Body of pancreas (tissue), 4 donors: ENCODE data around the gene TSPAN14. TPM values are rescaled to one million over a fixed set of nuclear protein-coding genes. Genes with fewer than 3 reads are reported as not detected.
A peak's percentile ranks its signal among the peaks of the same experiment; 100 is the strongest.

Source experiments
- ATAC-seq: fragments of 150-250 bp; one replicate; pipeline ENCODE4 v1.9.1; 2016
- DNase-seq, 4 donors: peaks; one replicate each; pipeline ENCODE4 v3.0.0-alpha.2; 2019
- H3K27ac ChIP-seq, 4 donors: fragments of 200-600 bp; sonication (generic); 1 replicate in 3 of 4; 2 replicates in 1 of 4; pipeline versions ENCODE4 v1.5.1 to v1.6.1; 2016 to 2019; ENCODE audit warnings: mild to moderate bottlenecking in 1 of 4, mixed read lengths in 1 of 4, moderate library complexity in 1 of 4
- H3K27me3 ChIP-seq, 2 donors: fragments of 200-600 bp; sonication (generic); one replicate each; pipeline ENCODE4 v1.6.0; 2016; ENCODE audit warnings: mild to moderate bottlenecking in 1 of 2
- H3K36me3 ChIP-seq, 2 donors: fragments of 200-600 bp; sonication (generic); replicated peaks in 1 of 2; 2 replicates each; pipeline ENCODE4 v1.5.1; 2016; ENCODE audit warnings: low read depth in 2 of 2; ENCODE audit not compliant: insufficient read depth in 1 of 2
- H3K4me1 ChIP-seq: fragments of 200-600 bp; sonication (generic); one replicate; pipeline ENCODE4 v1.6.0; 2016
- H3K4me3 ChIP-seq, 2 donors: fragments of 200-600 bp; sonication (generic); 1 replicate in 1 of 2; 2 replicates in 1 of 2; pipeline ENCODE4 v1.5.1; 2016 to 2019
- H3K9me3 ChIP-seq, 3 donors: fragments of 200-600 bp; sonication (generic); 1 replicate in 2 of 3; 2 replicates in 1 of 3; pipeline ENCODE4 v1.5.1; 2016
- POLR2A ChIP-seq, 3 donors: fragments of 450-650 bp; IDR thresholded peaks; one replicate each; pipeline ENCODE4 v1.6.1; 2016; ENCODE audit warnings: antibody characterized with exemption in 3 of 3, mild to moderate bottlenecking in 2 of 3
- WGBS, 2 donors: methylation state at CpG; one replicate each; pipeline ENCODE4 v1.1.5; 2017; 5-methylcytosine and 5-hydroxymethylcytosine counted together
- intact Hi-C: fragments of 100-400 bp; cut with DNase I; formaldehyde crosslinking; loops from one replicate; pipeline ENCODE4 v1.15.1; 2023
- total RNA-seq, 2 donors: library from RNA; depleted of rRNA; stranded (reverse); fragments of >200 nt; gene quantifications; one replicate each; pipeline ENCODE4 v1.1.0, GENCODE V29; 2016
- TF ChIP-seq, protein P1 (sequence below), 7 experiments: fragments of 450-650 bp in 4 of 7; fragments of 200-600 bp in 3 of 7; sonication (generic) in 3 of 7; IDR thresholded peaks; one replicate each; pipeline ENCODE4 v1.5.1; 2016 to 2019; ENCODE audit warnings: antibody characterized with exemption in 7 of 7

The TSPAN14 gene, protein sequence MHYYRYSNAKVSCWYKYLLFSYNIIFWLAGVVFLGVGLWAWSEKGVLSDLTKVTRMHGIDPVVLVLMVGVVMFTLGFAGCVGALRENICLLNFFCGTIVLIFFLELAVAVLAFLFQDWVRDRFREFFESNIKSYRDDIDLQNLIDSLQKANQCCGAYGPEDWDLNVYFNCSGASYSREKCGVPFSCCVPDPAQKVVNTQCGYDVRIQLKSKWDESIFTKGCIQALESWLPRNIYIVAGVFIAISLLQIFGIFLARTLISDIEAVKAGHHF
- 10 to 100 TPM; 22.3 to 63.0 TPM for total RNA-seq

DNA sequence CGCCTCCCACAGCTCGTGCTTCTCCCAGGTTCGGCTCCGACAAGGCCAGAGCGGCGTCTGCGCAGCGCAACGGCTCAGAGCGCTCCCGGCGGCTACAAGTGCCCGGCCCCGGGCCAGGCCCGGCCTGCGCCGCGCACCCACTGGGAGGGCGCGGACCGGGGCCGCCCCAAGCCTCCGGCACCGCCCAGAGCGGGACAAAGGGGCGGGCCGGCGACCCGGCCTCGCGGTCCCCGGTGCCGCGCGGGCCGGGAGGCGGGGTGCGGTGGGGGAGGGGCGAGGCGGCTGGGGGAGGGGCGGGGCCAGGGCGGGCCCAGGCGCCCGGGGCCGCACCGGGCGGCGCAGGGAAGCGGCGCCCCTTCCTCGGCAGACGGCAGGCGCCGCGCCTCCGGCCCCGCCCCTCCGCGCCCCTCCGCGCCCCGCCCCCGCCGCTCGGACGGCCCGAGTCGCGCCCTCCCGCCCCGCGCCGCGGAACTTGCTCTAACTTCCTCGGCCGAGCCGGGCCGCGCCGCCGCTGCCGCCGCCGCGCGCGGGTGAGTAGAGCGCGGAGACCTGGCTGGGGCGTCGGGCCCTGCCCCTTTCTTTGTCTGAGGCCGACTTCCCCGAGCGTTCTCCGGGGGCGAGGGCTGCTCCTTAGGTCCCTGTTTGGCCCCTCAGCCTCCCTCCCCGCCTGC, at the start of gene TSPAN14:
TSPAN14 (plus strand) TSS at position 469 of the 671 bp plus-strand sequence. CDS start 34,924 bp downstream, outside the sequence.
- peak; percentile 86 for ATAC-seq
- peak within 1 kb of the TSS; percentile 82 to 91 for H3K4me3 ChIP-seq
- H3K27me3 ChIP-seq, result no peaks in the 10 kb centered on the region
- WGBS, 2 donors, result 0% methylated on average over 1 to 66 of the region's 97 CpGs
- peak within 1 kb of the TSS; percentile 63 to 98 (median 94) for H3K27ac ChIP-seq
- no peaks in the 10 kb centered on the region for H3K9me3 ChIP-seq
- intact Hi-C loops, result no loop called here
- H3K4me1 ChIP-seq, result peaks cover 47% of the 10 kb centered on the region
- no peaks in the 10 kb centered on the region for H3K36me3 ChIP-seq
- TF ChIP-seq POLR2A (IDR thresholded peaks at IDR 0.05), result peak; percentile 55 to 66 (median 57)
- TF ChIP-seq, protein P1, sequence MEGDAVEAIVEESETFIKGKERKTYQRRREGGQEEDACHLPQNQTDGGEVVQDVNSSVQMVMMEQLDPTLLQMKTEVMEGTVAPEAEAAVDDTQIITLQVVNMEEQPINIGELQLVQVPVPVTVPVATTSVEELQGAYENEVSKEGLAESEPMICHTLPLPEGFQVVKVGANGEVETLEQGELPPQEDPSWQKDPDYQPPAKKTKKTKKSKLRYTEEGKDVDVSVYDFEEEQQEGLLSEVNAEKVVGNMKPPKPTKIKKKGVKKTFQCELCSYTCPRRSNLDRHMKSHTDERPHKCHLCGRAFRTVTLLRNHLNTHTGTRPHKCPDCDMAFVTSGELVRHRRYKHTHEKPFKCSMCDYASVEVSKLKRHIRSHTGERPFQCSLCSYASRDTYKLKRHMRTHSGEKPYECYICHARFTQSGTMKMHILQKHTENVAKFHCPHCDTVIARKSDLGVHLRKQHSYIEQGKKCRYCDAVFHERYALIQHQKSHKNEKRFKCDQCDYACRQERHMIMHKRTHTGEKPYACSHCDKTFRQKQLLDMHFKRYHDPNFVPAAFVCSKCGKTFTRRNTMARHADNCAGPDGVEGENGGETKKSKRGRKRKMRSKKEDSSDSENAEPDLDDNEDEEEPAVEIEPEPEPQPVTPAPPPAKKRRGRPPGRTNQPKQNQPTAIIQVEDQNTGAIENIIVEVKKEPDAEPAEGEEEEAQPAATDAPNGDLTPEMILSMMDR (IDR thresholded peaks at IDR 0.05), result peak in 1 of 7 experiments; percentile 23
- DNase-seq, result peak; percentile 83 to 89 (median 86)

DNA sequence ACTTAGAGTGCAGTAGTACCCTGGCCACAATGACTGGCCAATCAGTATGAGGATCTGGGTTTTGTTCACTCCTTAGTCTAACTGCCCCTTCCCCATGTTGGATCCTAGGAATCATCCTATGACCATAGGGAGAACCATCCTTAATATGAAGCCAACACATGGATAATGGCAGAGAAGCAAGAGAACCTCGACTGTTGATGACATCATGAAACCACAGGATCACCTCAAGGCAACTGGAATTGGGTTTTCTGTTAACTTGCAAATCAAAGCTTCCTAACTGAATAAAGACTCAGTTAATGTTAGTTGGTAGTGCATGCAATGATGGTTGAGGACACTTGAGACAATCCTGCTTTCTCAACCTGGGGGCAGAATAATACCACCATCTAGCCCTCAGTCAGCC, 49.1 kb upstream of the TSPAN14 start:
- no peaks in the 10 kb centered on the region for H3K36me3 ChIP-seq
- H3K27me3 ChIP-seq, result no peaks in the 10 kb centered on the region
- peaks cover 20% of the 10 kb centered on the region for H3K4me1 ChIP-seq
- no peak overlapping the region for H3K27ac ChIP-seq
- no peak for ATAC-seq
- intact Hi-C loops, result no loop called here
- H3K9me3 ChIP-seq, result no peaks in the 10 kb centered on the region
- H3K4me3 ChIP-seq, result no peak overlapping the region
- TF ChIP-seq, protein P1 (IDR thresholded peaks at IDR 0.05), result no peak
- DNase-seq, result no peak
- 83 to 88% methylated on average over 1 of the region's 1 CpG for WGBS, 2 donors

DNA sequence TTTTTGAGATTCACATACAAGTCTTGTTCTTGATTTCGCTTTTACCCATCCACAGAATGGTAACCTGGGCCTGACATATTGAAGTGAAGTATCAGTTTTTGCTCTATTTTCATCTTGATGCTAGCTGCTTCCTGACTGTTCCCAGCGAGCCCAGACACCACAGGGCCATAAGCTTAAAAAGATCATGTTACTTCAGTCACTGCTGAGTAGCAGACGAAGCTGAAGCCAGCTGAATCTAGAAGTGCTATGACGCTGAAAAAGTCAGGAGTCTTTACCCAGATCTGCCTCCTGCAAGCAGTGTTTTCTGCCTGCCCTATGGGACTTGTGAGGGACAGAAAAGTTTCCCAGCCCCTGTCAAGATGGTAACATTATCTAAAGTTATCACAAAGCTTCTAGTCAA, 48.5 kb upstream of the TSPAN14 start:
- ATAC-seq (no peak), DNase-seq (no peak)
- H3K9me3 ChIP-seq, result no peaks in the 10 kb centered on the region
- intact Hi-C loops, result no loop called here
- peaks cover 23% of the 10 kb centered on the region for H3K4me1 ChIP-seq
- no peak for TF ChIP-seq POLR2A (IDR thresholded peaks at IDR 0.05)
- TF ChIP-seq, protein P1 (IDR thresholded peaks at IDR 0.05), result no peak
- H3K27ac ChIP-seq, result no peak overlapping the region
- H3K36me3 ChIP-seq, result no peaks in the 10 kb centered on the region
- no peaks in the 10 kb centered on the region for H3K27me3 ChIP-seq
- WGBS, 2 donors, result 77 to 80% methylated on average over 4 of the region's 4 CpGs
- no peak overlapping the region for H3K4me3 ChIP-seq

DNA sequence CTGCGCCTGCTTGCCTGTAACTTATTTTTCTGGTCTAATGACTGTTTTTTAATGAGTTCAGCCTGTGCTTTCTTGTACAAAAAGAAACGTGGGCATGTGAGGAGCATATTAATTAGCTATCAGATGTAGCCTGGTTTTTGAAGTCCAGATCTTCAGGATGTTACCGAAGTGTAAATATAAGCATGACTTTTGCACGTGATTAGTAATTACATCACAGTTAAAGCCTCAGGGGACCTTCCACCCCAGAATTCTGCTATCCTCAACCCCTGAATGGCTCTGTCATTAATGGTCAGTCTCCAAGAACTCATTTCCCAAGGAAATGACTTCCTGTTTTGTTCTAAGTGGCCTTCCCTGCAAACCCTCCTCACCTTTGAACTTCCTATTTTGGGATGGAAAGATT, 47.9 kb upstream of the TSPAN14 start:
- H3K4me1 ChIP-seq, result peaks cover 28% of the 10 kb centered on the region
- WGBS, 2 donors, result 58 to 69% methylated on average over 4 of the region's 4 CpGs

More for the DNA sequence above, 47.9 kb upstream of the TSPAN14 start:
- DNase-seq, result no peak
- intact Hi-C loops, result no loop called here
- no peak for TF ChIP-seq POLR2A (IDR thresholded peaks at IDR 0.05)
- TF ChIP-seq, protein P1 (IDR thresholded peaks at IDR 0.05), result no peak
- H3K4me3 ChIP-seq, result no peak overlapping the region
- no peaks in the 10 kb centered on the region for H3K36me3 ChIP-seq
- H3K9me3 ChIP-seq, result no peaks in the 10 kb centered on the region
- no peak overlapping the region for H3K27ac ChIP-seq
- ATAC-seq, result no peak
- H3K27me3 ChIP-seq, result no peaks in the 10 kb centered on the region
